Right atrium auricular region (tissue), 2 donors: Measurements from ENCODE around the gene AOC2. TPM values are rescaled to one million over a fixed set of nuclear protein-coding genes. Genes with fewer than 3 reads are reported as not detected.

Experiments used
- DNase-seq: peaks from one replicate; pipeline ENCODE4 v3.0.0-alpha.2; 2019; ENCODE audit warnings: low spot score
- H3K27ac ChIP-seq, 2 donors: fragments of 200-600 bp; sonication (generic); 1 replicate in 1 of 2; 2 replicates in 1 of 2; pipeline ENCODE4 v1.5.1; 2016 to 2019
- H3K27me3 ChIP-seq, 2 donors: fragments of 200-600 bp; sonication (generic); one replicate each; pipeline versions ENCODE4 v1.5.1 to v1.6.0; 2017 to 2019
- H3K36me3 ChIP-seq: fragments of 200-600 bp; sonication (generic); one replicate; pipeline ENCODE4 v1.5.1; 2016
- H3K4me1 ChIP-seq, 2 donors: fragments of 200-600 bp; sonication (generic); one replicate each; pipeline versions ENCODE4 v1.5.1 to v1.6.0; 2017 to 2019
- H3K4me3 ChIP-seq, 2 donors: fragments of 200-600 bp; sonication (generic); 1 replicate in 1 of 2; 2 replicates in 1 of 2; pipeline ENCODE4 v1.5.1; 2017 to 2019; ENCODE audit warnings: mild to moderate bottlenecking in 1 of 2, moderate library complexity in 1 of 2
- H3K9me3 ChIP-seq, 2 donors: fragments of 200-600 bp; sonication (generic); one replicate each; pipeline ENCODE4 v1.5.1; 2019
- total RNA-seq, 2 donors: library from RNA; depleted of rRNA; stranded (reverse); fragments of >200 nt; gene quantifications; one replicate each; pipeline ENCODE4 v1.1.0, GENCODE V29; 2016
- TF ChIP-seq, protein P1 (sequence below), 2 donors: fragments of 200-600 bp; sonication (generic); IDR thresholded peaks; one replicate each; pipeline ENCODE4 v1.5.1; 2019; ENCODE audit warnings: antibody characterized with exemption in 2 of 2

AOC2 gene
- total RNA-seq, 2 donors from 2014 or later, result 0.55 TPM; not detected in 1

- H3K4me1 ChIP-seq, result peaks cover 0 to 22% of the 10 kb centered on the region in 2 donors
- DNase-seq, result no peak
- TF ChIP-seq, protein P1, sequence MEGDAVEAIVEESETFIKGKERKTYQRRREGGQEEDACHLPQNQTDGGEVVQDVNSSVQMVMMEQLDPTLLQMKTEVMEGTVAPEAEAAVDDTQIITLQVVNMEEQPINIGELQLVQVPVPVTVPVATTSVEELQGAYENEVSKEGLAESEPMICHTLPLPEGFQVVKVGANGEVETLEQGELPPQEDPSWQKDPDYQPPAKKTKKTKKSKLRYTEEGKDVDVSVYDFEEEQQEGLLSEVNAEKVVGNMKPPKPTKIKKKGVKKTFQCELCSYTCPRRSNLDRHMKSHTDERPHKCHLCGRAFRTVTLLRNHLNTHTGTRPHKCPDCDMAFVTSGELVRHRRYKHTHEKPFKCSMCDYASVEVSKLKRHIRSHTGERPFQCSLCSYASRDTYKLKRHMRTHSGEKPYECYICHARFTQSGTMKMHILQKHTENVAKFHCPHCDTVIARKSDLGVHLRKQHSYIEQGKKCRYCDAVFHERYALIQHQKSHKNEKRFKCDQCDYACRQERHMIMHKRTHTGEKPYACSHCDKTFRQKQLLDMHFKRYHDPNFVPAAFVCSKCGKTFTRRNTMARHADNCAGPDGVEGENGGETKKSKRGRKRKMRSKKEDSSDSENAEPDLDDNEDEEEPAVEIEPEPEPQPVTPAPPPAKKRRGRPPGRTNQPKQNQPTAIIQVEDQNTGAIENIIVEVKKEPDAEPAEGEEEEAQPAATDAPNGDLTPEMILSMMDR (IDR thresholded peaks at IDR 0.05), result no peak
- H3K9me3 ChIP-seq, result no peaks in the 10 kb centered on the region
- no peaks in the 10 kb centered on the region for H3K27me3 ChIP-seq
- peak overlapping the region; percentile 75 to 93 for H3K4me3 ChIP-seq
- H3K27ac ChIP-seq, result peak overlapping the region; percentile 85 to 89
- peaks cover 31% of the 10 kb centered on the region for H3K36me3 ChIP-seq
These were observed 10.5 kb upstream of the AOC2 start for GRCh38 chr17:42833767-42834422.

- TF ChIP-seq, protein P1 (IDR thresholded peaks at IDR 0.05), result no peak
- peaks cover 0 to 22% of the 10 kb centered on the region in 2 donors for H3K4me1 ChIP-seq
- no peaks in the 10 kb centered on the region for H3K9me3 ChIP-seq
- no peak for DNase-seq
- peaks cover 49% of the 10 kb centered on the region for H3K36me3 ChIP-seq
- no peak overlapping the region for H3K4me3 ChIP-seq
- H3K27ac ChIP-seq, result no peak overlapping the region
- no peaks in the 10 kb centered on the region for H3K27me3 ChIP-seq
These were observed 8.6 kb upstream of the AOC2 start for GRCh38 chr17:42835732-42836131.

- TF ChIP-seq, protein P1 (IDR thresholded peaks at IDR 0.05), result no peak
- H3K36me3 ChIP-seq, result peaks cover 81% of the 10 kb centered on the region
These were observed 2.2 kb upstream of the AOC2 start for GRCh38 chr17:42841975-42842685.

GRCh38 chr17:42843358-42843934 lies 934 bp upstream of the AOC2 start:
- no peaks in the 10 kb centered on the region for H3K9me3 ChIP-seq
- TF ChIP-seq, protein P1 (IDR thresholded peaks at IDR 0.05), result peak; percentile 85 to 96
- H3K36me3 ChIP-seq, result peaks cover 68% of the 10 kb centered on the region
- DNase-seq, result no peak
- H3K4me3 ChIP-seq, result no peak overlapping the region
- peaks cover 0 to 12% of the 10 kb centered on the region in 2 donors for H3K4me1 ChIP-seq
- no peaks in the 10 kb centered on the region for H3K27me3 ChIP-seq
- H3K27ac ChIP-seq, result no peak overlapping the region

More at GRCh38 chr17:42841975-42842685, 2.2 kb upstream of the AOC2 start:
- H3K27me3 ChIP-seq, result no peaks in the 10 kb centered on the region
- peaks cover 0 to 8% of the 10 kb centered on the region in 2 donors for H3K4me1 ChIP-seq
- no peaks in the 10 kb centered on the region for H3K9me3 ChIP-seq
- no peak for DNase-seq
- no peak overlapping the region for H3K27ac ChIP-seq
- no peak overlapping the region for H3K4me3 ChIP-seq

- TF ChIP-seq, protein P1 (IDR thresholded peaks at IDR 0.05), result no peak
- Histone ChIP-seq H3K36me3 (peaks cover 53% of the 10 kb centered on the region), H3K27me3 (no peaks in the 10 kb centered on the region), H3K9me3 (no peaks in the 10 kb centered on the region), H3K27ac (no peak overlapping the region), H3K4me1 (peaks cover 0 to 17% of the 10 kb centered on the region in 2 donors), H3K4me3 (no peak overlapping the region)
- DNase-seq, result no peak
These were observed 578 bp downstream of the AOC2 start for GRCh38 chr17:42844761-42845555.
